Measurements from ENCODE around the gene NUBP1. TPM values are rescaled to one million over a fixed set of nuclear protein-coding genes. Genes with fewer than 3 reads are reported as not detected.
A peak's percentile ranks its signal among the peaks of the same experiment; 100 is the strongest.

NUBP1 gene
- total RNA-seq, 6 experiments from 2014 or later = 14.0 to 27.4 (median 20.9) TPM

- Histone ChIP-seq H3K9me3 (no peaks in the 10 kb centered on the region), H3K27ac (no peak overlapping the region), H3K4me3 (no peak overlapping the region), H3K27me3 (no peaks in the 10 kb centered on the region), H3K4me1 (peaks cover 0 to 6% (median 0%) of the 10 kb centered on the region in 4 donors), H3K36me3 (no peaks in the 10 kb centered on the region)
- TF ChIP-seq CTCF (IDR thresholded peaks at IDR 0.05) (no peak), POLR2A (IDR thresholded peaks at IDR 0.05) (no peak)
- WGBS (ENCODE audit: insufficient coverage, low coverage, low lambda C conversion rate, missing lambda C conversion rate) = no CpG with 5 or more reads among the region's 1 CpG
- ATAC-seq (no peak), DNase-seq (peak in 1 of 3 donors; percentile 7)
- intact Hi-C loops (cut with DNase I) = no loop called here
These were observed 73.9 kb downstream of the NUBP1 start for GRCh38 chr16:10817514-10817913.

- ATAC-seq (peak in 2 of 4 donors; percentile 16 to 40), DNase-seq (peak in 1 of 3 donors; percentile 35)
- H3K9me3 ChIP-seq = no peaks in the 10 kb centered on the region
- TF ChIP-seq CTCF (IDR thresholded peaks at IDR 0.05) (no peak), POLR2A (IDR thresholded peaks at IDR 0.05) (no peak)
- 43% methylated on average over 24 of the region's 64 CpGs for WGBS (ENCODE audit: insufficient coverage, low coverage, low lambda C conversion rate, missing lambda C conversion rate)
- H3K36me3 ChIP-seq = no peaks in the 10 kb centered on the region
- H3K27ac ChIP-seq = no peak within 1 kb of the TSS
- H3K4me1 ChIP-seq = peaks cover 0 to 11% (median 0%) of the 10 kb centered on the region in 4 donors
- H3K27me3 ChIP-seq = no peaks in the 10 kb centered on the region
- intact Hi-C loops (cut with DNase I) = no loop called here
- no peak within 1 kb of the TSS for H3K4me3 ChIP-seq
These were observed 74.6 kb downstream of the NUBP1 start, which contains the start of gene TVP23A for GRCh38 chr16:10817963-10818941. Gene TVP23A, minus strand, starts transcription at chr16:10818794. Its CDS starts 301 bp downstream, at chr16:10818493.

Small RNAs within 50 kb of the gene (small RNA-seq; reads per million reads assigned to genes)
- gene MTND4LP24 (0 reads per million in 2 experiments), gene MTND6P33 (0 reads per million in 2 experiments)

Other genes starting within 250 kb of the NUBP1 start
- gene EMP2, start 163.2 kb upstream of the NUBP1 start, total RNA-seq = 10 to 100 TPM; 38.5 to 95.6 (median 58.4) TPM
- 1 to 10 TPM in 1 of 6 experiments, under 1 TPM in 3, not detected in 2; 0.20 to 1.3 (median 0.69) TPM for gene TEKT5, start 48.9 kb upstream of the NUBP1 start, total RNA-seq
- under 1 TPM in 5 of 6 experiments, not detected in 1; 0.06 to 0.22 (median 0.13) TPM for gene TVP23A, start 75.0 kb downstream of the NUBP1 start, total RNA-seq
- 1 to 10 TPM in 5 of 6 experiments, under 1 TPM in 1; 0.95 to 6.4 (median 3.3) TPM for gene CIITA, start 133.4 kb downstream of the NUBP1 start, total RNA-seq
- gene DEXI, start 198.6 kb downstream of the NUBP1 start, total RNA-seq = 10 to 100 TPM; 35.8 to 93.8 (median 54.1) TPM
- gene CLEC16A, start 200.7 kb downstream of the NUBP1 start, total RNA-seq = 10 to 100 TPM; 15.2 to 25.9 (median 19.8) TPM

Data from right lobe of liver (tissue), 6 donors.